HepG2 (cell line): ENCODE measurements around the gene ATP8B1.

ENCODE experiments used
- BRF2 ChIP-seq: sonication (generic); formaldehyde crosslinking; IDR thresholded peaks from 2 replicates; pipeline ENCODE4 v1.8.1; 2022; ENCODE audit warnings: mild to moderate bottlenecking, missing genetic modification reagents
- CREB3 ChIP-seq: sonication (generic); formaldehyde crosslinking; IDR thresholded peaks from 2 replicates; pipeline ENCODE4 v1.5.0; 2020; ENCODE audit warnings: missing genetic modification reagents
- MAFF ChIP-seq: IDR thresholded peaks from 2 replicates; pipeline ENCODE4 v1.6.1; 2011; ENCODE audit warnings: low read depth, low read length, improper control_type of control experiment
- ZGPAT ChIP-seq: IDR thresholded peaks from 2 replicates; pipeline ENCODE4 v1.6.1; 2016; ENCODE audit warnings: mild to moderate bottlenecking
- ZNF580 ChIP-seq: IDR thresholded peaks from 2 replicates; pipeline ENCODE4 v1.6.1; 2016; ENCODE audit warnings: low read depth, borderline replicate concordance

GRCh38 chr18:57798713-57799373 is 4.3 kb downstream of the ATP8B1 start:
- TF ChIP-seq BRF2 (CRISPR knock-in tag) (no peak), MAFF (no peak), ZNF580 (no peak), ZGPAT (no peak), CREB3 (CRISPR knock-in tag) (no peak)
